ENCODE measurements around the gene NCBP3. TPM values are rescaled to one million over a fixed set of nuclear protein-coding genes. Genes with fewer than 3 reads are reported as not detected.

The NCBP3 gene
- total and polyA plus RNA-seq, 8 donors: 13.7 to 34.2 (median 15.4) TPM

DNA sequence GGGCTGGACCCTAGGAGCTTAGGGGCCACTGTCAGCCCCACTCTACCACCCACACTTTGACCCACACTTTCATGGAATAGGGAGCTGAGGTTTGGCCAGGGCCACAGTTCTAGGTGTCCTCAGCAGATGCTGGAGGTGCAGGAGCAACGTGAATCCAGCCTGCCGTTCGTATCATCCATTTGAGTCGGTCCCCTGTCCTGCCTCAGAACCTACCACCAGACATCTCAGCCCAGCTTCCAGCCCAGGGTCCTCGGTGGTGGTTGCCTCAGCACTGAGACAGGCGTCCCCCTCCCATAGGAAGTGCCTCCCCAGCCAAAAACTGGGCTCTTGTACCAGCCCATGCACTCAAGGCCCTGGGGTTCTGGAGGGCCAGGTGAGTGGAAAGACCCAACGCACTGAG is 44.7 kb downstream of the NCBP3 start:
- DNase-seq: no peak
- Histone ChIP-seq H3K4me1 (no peaks in the 10 kb centered on the region), H3K27ac (no peak overlapping the region), H3K27me3 (no peaks in the 10 kb centered on the region), H3K36me3 (no peaks in the 10 kb centered on the region), H3K4me3 (no peak overlapping the region), H3K9me3 (no peaks in the 10 kb centered on the region)
- WGBS, 2 donors: 76 to 89% methylated on average over 7 of the region's 7 CpGs
- intact Hi-C loops (cut with DNase I): no loop called here
- TF ChIP-seq, protein P1, sequence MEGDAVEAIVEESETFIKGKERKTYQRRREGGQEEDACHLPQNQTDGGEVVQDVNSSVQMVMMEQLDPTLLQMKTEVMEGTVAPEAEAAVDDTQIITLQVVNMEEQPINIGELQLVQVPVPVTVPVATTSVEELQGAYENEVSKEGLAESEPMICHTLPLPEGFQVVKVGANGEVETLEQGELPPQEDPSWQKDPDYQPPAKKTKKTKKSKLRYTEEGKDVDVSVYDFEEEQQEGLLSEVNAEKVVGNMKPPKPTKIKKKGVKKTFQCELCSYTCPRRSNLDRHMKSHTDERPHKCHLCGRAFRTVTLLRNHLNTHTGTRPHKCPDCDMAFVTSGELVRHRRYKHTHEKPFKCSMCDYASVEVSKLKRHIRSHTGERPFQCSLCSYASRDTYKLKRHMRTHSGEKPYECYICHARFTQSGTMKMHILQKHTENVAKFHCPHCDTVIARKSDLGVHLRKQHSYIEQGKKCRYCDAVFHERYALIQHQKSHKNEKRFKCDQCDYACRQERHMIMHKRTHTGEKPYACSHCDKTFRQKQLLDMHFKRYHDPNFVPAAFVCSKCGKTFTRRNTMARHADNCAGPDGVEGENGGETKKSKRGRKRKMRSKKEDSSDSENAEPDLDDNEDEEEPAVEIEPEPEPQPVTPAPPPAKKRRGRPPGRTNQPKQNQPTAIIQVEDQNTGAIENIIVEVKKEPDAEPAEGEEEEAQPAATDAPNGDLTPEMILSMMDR (IDR thresholded peaks at IDR 0.05): no peak
- ATAC-seq: no peak
- no peak for FAIRE-seq

DNA sequence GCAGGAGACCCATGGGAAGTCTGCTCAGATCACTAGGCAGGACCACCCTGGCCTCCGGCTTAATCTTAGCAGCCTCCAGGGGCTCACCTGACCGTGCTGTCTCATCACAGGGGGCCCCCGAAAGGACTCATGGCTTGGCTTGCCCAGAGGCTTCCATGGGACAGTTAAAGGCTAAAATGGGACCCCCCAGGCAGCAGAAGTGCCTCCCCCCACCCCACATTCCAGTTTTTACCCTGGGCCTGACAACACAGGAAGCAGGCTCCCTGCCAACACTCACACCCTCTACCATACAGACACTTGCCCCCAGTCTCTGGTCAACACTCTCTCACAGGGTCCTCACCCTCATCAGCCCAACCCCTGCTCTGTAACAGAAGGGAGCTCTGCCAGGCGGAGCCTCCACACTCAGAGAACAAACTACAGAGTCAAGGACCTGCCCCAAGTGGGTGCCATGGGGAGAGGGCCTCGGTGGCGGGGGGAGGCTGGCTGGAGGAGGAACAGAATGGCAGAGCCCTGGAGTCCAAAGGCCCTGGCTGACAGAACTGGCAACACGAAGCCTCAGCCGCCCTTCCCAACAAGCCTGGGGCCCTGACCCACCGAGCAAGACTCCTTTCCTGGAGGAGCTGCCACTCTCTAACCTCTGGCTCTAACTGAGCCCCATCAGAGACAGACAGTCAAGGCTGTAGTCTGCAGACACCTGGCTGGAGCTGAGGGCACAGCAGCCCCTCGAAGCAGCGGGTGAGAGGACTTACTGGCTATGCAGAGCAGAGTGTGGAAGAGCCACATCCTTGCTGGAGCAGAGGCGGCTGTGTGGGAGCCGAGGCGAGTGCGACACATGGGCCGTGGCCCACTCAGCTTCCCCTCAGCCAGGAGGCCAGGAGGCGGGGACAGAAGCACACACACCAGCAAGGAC is 45.4 kb downstream of the NCBP3 start, which contains the start of gene ITGAE:
ITGAE (minus strand) TSS at position 827 of the 910 bp plus-strand sequence; CDS start at position 783, 44 bp downstream.
- no peak for FAIRE-seq
- Histone ChIP-seq H3K36me3 (no peaks in the 10 kb centered on the region), H3K27me3 (no peaks in the 10 kb centered on the region), H3K27ac (no peak within 1 kb of the TSS), H3K4me3 (no peak within 1 kb of the TSS), H3K9me3 (no peaks in the 10 kb centered on the region), H3K4me1 (no peaks in the 10 kb centered on the region)
- ATAC-seq: no peak
- TF ChIP-seq, protein P1 (IDR thresholded peaks at IDR 0.05): no peak
- intact Hi-C loops (cut with DNase I): no loop called here
- 70 to 85% methylated on average over 17 of the region's 17 CpGs for WGBS, 2 donors
- no peak for DNase-seq

DNA sequence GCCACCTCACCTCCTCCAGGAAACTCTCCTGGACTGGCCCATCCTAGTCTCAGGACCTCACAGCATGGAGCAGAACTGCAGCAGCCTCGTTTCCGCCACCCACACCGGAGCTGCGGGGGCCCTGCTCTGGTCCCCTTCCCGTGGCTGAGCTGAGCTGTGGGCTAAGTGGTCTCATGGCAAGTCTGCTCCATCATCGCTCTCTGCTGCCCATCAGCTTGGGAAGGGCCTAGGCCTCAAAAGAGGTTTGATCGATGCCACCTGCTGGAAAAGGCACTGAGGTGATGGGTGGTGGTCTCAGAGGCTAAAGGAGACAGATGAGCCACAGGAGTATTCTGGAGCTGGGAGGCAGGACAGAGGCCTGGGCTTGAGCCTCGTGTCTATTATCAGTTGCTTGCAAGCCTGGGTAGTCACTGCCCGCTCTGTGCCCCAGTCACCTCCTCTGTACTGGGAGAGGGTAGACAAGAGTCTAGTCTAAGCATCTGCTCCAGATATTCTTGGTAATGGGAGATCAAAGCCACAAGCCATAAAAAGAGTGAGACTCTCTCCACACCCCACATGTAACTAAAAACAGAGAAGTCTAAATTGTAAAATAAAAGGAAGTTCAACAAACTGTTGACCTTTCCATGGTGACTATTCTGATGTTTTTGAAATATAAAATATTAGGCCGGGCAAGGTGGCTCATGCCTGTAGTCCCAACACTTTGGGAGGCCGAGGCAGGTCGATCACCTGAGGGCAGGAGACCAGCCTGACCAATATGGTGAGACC is 46.7 kb downstream of the NCBP3 start:
- H3K27ac ChIP-seq: no peak overlapping the region

DNA sequence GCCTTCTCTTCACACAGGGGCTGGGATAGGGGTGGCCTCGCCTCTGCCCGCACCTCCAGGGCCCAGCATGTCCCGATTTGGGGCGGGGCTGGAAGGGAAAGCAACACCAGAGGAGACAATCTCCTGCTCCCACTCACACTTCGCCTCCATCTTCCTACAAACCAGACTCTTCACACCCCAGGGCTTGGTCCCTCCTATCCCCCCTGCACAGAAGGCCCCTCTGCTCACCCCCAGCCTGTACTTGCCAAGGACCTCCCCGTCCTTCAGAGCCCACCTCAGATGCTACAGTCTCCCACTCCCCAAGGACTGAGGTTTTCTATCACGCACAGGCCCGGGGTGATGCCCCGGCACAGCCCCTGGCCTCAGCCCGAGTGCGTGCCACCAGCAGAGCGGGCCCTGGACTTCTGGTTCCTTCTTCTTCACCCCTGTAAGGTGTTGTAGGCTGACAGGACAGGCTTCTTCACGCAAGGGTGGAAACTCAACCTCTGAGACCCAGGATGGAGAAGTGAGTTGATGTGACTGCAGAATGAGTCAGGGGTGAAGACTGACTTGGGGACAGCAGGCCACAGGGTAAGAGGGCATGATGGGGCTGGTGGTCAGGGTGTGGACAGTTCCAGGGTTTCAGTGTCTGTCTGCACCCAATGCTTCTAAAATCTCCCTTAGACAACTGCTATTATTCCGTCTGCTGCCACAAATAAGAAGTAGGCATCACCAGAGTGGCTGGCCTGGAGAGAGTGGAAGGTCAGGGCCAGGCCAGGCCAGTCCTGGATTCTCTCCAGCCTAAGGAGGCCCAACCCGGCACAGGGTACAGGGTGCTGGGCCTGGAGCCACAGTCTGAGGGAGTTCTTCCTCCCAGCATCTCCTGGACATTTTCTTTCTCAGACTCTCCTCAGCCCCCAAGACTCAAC is 47.5 kb downstream of the NCBP3 start:
- Histone ChIP-seq H3K4me1 (no peaks in the 10 kb centered on the region), H3K9me3 (no peaks in the 10 kb centered on the region), H3K27ac (no peak overlapping the region), H3K27me3 (no peaks in the 10 kb centered on the region), H3K36me3 (no peaks in the 10 kb centered on the region), H3K4me3 (no peak overlapping the region)
- no peak for ATAC-seq
- WGBS, 2 donors: 74 to 77% methylated on average over 15 of the region's 15 CpGs
- TF ChIP-seq, protein P1 (IDR thresholded peaks at IDR 0.05): no peak
- FAIRE-seq: no peak
- DNase-seq: no peak
- intact Hi-C loops (cut with DNase I): no loop called here

More for the DNA sequence above, 46.7 kb downstream of the NCBP3 start:
- Histone ChIP-seq H3K27me3 (no peaks in the 10 kb centered on the region), H3K36me3 (no peaks in the 10 kb centered on the region), H3K9me3 (no peaks in the 10 kb centered on the region), H3K4me1 (no peaks in the 10 kb centered on the region), H3K4me3 (no peak overlapping the region)
- DNase-seq (no peak), FAIRE-seq (no peak), ATAC-seq (no peak)
- 80 to 86% methylated on average over 12 of the region's 12 CpGs for WGBS, 2 donors
- TF ChIP-seq, protein P1 (IDR thresholded peaks at IDR 0.05): no peak
- intact Hi-C loops (cut with DNase I): no loop called here
